ENCODE data around the gene POMP. TPM values are rescaled to one million over a fixed set of nuclear protein-coding genes. Genes with fewer than 3 reads are reported as not detected.

POMP gene
- total and polyA plus RNA-seq, 2 of the 4 experiments (the other 2 are of a cell fraction) = 60.2 to 68.4 TPM

DNA sequence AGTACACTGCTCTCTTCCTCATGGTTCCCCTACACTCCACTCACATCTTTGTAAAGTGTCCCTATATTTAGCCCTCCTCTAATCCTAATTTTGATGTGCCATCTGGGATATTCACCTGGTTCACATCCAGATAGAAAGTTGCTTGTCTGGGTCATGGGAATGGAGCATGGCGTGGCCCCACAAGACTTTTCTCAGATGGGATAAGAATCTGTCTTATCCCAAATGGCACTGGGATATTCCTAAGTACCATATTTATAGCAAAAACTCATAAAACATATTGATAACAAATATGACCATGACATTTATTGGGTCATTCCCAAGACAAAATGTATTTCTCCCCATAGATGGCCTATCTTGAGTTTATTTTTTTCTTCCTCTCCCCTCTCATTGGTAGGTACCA, 49.5 kb upstream of the POMP start:
- Histone ChIP-seq H4K5ac (ENCODE audit: low read depth, low read length) (peak overlapping the region; percentile 72; the same call in 1 of the 2 replicates), H3K23ac (ENCODE audit: low read depth, low read length) (peak overlapping the region; percentile 89), H3K14ac (replicated peaks; ENCODE audit: low read depth, low read length) (peak overlapping the region; percentile 88), H3K4me2 (ENCODE audit: low read depth, low read length) (no peak overlapping the region), H3K9me3 (ENCODE audit: control insufficient read depth, insufficient read depth, low read length) (no peaks in the 10 kb centered on the region), H3K27ac (ENCODE audit: insufficient read depth, low read length) (peak overlapping the region; percentile 54; the same call in 1 of the 2 replicates), H3K9ac (ENCODE audit: low read depth, low read length) (no peak overlapping the region), H4K8ac (ENCODE audit: low read depth in 2 of 2, low read length in 2 of 2) (peak overlapping the region; percentile 78 to 91), H3K4ac (ENCODE audit: low read depth, low read length) (peak overlapping the region; percentile 94), H4K91ac (ENCODE audit: insufficient read depth, low read depth, low read length) (peak overlapping the region; percentile 94), H2BK20ac (ENCODE audit: low read depth, low read length) (peak overlapping the region; percentile 97), H4K20me1 (ENCODE audit: insufficient read depth, low read length) (no peaks in the 10 kb centered on the region), H3K56ac (ENCODE audit: extremely low read depth, insufficient read depth, low read length) (peak overlapping the region; percentile 80), H3K4me1 (ENCODE audit: control insufficient read depth, insufficient read depth, low read length) (peaks cover 2% of the 10 kb centered on the region; the same call in 1 of the 2 replicates), H3K9me1 (ENCODE audit: insufficient read depth, low read length) (0 out of 2 replicates have a peak, but pooled peaks cover 11% of the 10 kb centered on the region), H2BK120ac (ENCODE audit: low read depth, low read length) (peak overlapping the region; percentile 97), H3K36me3 (ENCODE audit: control insufficient read depth, insufficient read depth, low read length) (no peaks in the 10 kb centered on the region), H2BK5ac (ENCODE audit: low read depth, low read length, poor library complexity, severe bottlenecking) (peak overlapping the region; percentile 71), H2AK5ac (ENCODE audit: low read depth, low read length) (peak overlapping the region; percentile 90), H3K79me1 (ENCODE audit: low read depth in 1 of 2, low read length in 2 of 2) (no peaks in the 10 kb centered on the region), H2AFZ (replicated peaks; ENCODE audit: low read length, poor library complexity) (peak overlapping the region; percentile 41), H2AK9ac (replicated peaks; ENCODE audit: low read depth, low read length, poor library complexity) (no peak overlapping the region), H3K18ac (ENCODE audit: low read depth, low read length) (peak overlapping the region; percentile 92), H3K4me3 (ENCODE audit: insufficient read depth, low read depth, low read length) (no peak overlapping the region), H3K27me3 (ENCODE audit: control insufficient read depth, insufficient read depth, low read length) (no peaks in the 10 kb centered on the region), H2BK15ac (ENCODE audit: low read depth, low read length) (peak overlapping the region; percentile 97)
- ChIA-PET CTCF (interaction anchor here (1.0 kb wide), 1 partner anchor 10 kb away, joined by 3 read pairs; no protein-coding TSS in a partner anchor), POLR2A (ENCODE audit: unreplicated experiment) (no interaction called here)
- BruUV-seq (replicated peaks) = no TSS peak
- no peak for ATAC-seq (ENCODE audit: low read depth)
- in situ Hi-C loops (cut with MboI; ENCODE audit: low sequenced_read_pairs) = no loop called here
- intact Hi-C loops (cut with micrococcal nuclease) = no loop called here
- dilution Hi-C loops (cut with HindIII; ENCODE audit: low sequenced_read_pairs, unreplicated experiment) = no loop called here
- TF ChIP-seq USF2 (IDR thresholded peaks at IDR 0.05; ENCODE audit: low read depth, low read length) (no peak), MAZ (IDR thresholded peaks at IDR 0.05; ENCODE audit: borderline replicate concordance, low read depth, low read length) (no peak), POLR2A (IDR thresholded peaks at IDR 0.05; ENCODE audit: low read depth, low read length) (no peak), BHLHE40 (IDR thresholded peaks at IDR 0.05; ENCODE audit: low read depth, low read length) (no peak), RFX5 (IDR thresholded peaks at IDR 0.05; ENCODE audit: low read depth, low read length) (no peak), MXI1 (IDR thresholded peaks at IDR 0.05; ENCODE audit: borderline replicate concordance, low read depth, low read length) (no peak), NFE2L2 (IDR thresholded peaks at IDR 0.05; ENCODE audit: low read depth, low read length) (no peak), CEBPB (IDR thresholded peaks at IDR 0.05; ENCODE audit: low read depth, low read length) (no peak), MAFK (IDR thresholded peaks at IDR 0.05; ENCODE audit: low read depth, low read length) (no peak), CHD1 (IDR thresholded peaks at IDR 0.05; ENCODE audit: low read depth, low read length) (no peak), RAD21 (IDR thresholded peaks at IDR 0.05; ENCODE audit: low read length) (no peak), SMC3 (IDR thresholded peaks at IDR 0.05; ENCODE audit: low read depth, low read length) (no peak), RCOR1 (IDR thresholded peaks at IDR 0.05; ENCODE audit: insufficient replicate concordance, low read length) (no peak), FOS (IDR thresholded peaks at IDR 0.05; ENCODE audit: low read depth, low read length) (no peak)
- TF ChIP-seq, protein P1, sequence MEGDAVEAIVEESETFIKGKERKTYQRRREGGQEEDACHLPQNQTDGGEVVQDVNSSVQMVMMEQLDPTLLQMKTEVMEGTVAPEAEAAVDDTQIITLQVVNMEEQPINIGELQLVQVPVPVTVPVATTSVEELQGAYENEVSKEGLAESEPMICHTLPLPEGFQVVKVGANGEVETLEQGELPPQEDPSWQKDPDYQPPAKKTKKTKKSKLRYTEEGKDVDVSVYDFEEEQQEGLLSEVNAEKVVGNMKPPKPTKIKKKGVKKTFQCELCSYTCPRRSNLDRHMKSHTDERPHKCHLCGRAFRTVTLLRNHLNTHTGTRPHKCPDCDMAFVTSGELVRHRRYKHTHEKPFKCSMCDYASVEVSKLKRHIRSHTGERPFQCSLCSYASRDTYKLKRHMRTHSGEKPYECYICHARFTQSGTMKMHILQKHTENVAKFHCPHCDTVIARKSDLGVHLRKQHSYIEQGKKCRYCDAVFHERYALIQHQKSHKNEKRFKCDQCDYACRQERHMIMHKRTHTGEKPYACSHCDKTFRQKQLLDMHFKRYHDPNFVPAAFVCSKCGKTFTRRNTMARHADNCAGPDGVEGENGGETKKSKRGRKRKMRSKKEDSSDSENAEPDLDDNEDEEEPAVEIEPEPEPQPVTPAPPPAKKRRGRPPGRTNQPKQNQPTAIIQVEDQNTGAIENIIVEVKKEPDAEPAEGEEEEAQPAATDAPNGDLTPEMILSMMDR (conservative IDR thresholded peaks at IDR 0.05; ENCODE audit: low read depth, low read length) = no peak
- TF ChIP-seq, protein P2, sequence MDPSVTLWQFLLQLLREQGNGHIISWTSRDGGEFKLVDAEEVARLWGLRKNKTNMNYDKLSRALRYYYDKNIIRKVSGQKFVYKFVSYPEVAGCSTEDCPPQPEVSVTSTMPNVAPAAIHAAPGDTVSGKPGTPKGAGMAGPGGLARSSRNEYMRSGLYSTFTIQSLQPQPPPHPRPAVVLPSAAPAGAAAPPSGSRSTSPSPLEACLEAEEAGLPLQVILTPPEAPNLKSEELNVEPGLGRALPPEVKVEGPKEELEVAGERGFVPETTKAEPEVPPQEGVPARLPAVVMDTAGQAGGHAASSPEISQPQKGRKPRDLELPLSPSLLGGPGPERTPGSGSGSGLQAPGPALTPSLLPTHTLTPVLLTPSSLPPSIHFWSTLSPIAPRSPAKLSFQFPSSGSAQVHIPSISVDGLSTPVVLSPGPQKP (IDR thresholded peaks at IDR 0.05; ENCODE audit: borderline replicate concordance, low read depth, low read length) = no peak
- no CpG with 5 or more reads among the region's 1 CpG for WGBS, 2 experiments (ENCODE audit: extremely low coverage in 2 of 2, insufficient read length in 1 of 2)
- no peak for DNase-seq

Measured in IMR-90 (cell line).